ENCODE data around the gene CDK5R2.

DNA sequence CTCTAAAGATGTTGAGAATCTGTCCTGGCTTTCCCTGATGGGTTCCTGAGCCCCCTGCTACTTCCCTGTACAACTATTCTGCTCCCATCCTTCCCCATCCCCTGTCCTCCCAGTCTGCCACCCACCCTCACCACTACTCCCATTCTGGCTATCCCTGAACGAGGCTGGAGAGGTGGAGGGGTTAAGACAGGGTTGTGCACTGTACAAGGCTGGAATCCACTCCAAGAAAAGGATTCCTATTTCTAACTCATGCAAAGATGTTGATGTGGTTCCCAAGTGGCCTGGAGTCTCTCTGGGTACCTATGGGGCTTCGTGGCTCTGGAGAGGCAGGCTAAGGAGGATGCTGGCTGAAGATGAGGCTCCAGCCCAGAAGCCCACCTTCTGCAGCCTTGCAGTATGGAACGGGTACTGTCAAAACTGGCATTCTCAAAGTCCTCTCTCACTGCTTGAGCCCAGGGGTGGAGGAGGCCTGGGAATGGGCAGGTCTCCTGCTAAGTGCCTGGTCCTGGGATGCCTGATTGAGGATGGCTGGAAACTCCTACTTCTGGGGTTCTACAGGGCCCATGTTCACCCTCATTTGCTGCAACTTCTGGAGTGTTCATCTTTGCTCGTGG is 26.8 kb downstream of the CDK5R2 start:
- TF ChIP-seq, protein P1, sequence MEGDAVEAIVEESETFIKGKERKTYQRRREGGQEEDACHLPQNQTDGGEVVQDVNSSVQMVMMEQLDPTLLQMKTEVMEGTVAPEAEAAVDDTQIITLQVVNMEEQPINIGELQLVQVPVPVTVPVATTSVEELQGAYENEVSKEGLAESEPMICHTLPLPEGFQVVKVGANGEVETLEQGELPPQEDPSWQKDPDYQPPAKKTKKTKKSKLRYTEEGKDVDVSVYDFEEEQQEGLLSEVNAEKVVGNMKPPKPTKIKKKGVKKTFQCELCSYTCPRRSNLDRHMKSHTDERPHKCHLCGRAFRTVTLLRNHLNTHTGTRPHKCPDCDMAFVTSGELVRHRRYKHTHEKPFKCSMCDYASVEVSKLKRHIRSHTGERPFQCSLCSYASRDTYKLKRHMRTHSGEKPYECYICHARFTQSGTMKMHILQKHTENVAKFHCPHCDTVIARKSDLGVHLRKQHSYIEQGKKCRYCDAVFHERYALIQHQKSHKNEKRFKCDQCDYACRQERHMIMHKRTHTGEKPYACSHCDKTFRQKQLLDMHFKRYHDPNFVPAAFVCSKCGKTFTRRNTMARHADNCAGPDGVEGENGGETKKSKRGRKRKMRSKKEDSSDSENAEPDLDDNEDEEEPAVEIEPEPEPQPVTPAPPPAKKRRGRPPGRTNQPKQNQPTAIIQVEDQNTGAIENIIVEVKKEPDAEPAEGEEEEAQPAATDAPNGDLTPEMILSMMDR (IDR thresholded peaks at IDR 0.05), result no peak
- TF ChIP-seq EZH2 (IDR thresholded peaks at IDR 0.05), result no peak

Data from neural progenitor cell (in vitro differentiated cells).